ENCODE measurements around the gene DAPK1. TPM values are rescaled to one million over a fixed set of nuclear protein-coding genes. Genes with fewer than 3 reads are reported as not detected.

The DAPK1 gene
- total RNA-seq, 4 donors from 2014 or later, result 8.8 to 18.3 (median 9.9) TPM

DNA sequence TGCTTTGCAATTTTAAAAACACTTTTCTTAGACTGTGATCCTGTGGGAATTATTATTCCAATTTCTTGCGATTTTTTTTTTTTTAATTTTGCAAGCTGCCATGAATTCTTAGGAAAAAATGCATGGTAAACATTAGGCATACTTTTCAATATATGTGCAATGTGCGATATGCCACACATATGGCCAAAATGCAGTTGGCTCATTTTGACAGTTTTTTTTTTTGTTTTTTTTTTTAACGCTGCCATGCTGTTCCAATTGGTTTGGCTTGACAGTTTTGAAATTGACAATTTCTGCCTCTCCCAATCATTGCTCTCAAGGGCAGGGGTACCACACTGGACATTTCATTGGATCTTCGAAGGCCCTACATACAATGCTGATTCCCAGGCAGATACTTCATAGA lies 36.4 kb downstream of the DAPK1 start:
- no peak overlapping the region for H3K4me3 ChIP-seq (ENCODE audit: low read depth, poor library complexity, severe bottlenecking)
- TF ChIP-seq, protein P1, sequence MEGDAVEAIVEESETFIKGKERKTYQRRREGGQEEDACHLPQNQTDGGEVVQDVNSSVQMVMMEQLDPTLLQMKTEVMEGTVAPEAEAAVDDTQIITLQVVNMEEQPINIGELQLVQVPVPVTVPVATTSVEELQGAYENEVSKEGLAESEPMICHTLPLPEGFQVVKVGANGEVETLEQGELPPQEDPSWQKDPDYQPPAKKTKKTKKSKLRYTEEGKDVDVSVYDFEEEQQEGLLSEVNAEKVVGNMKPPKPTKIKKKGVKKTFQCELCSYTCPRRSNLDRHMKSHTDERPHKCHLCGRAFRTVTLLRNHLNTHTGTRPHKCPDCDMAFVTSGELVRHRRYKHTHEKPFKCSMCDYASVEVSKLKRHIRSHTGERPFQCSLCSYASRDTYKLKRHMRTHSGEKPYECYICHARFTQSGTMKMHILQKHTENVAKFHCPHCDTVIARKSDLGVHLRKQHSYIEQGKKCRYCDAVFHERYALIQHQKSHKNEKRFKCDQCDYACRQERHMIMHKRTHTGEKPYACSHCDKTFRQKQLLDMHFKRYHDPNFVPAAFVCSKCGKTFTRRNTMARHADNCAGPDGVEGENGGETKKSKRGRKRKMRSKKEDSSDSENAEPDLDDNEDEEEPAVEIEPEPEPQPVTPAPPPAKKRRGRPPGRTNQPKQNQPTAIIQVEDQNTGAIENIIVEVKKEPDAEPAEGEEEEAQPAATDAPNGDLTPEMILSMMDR (IDR thresholded peaks at IDR 0.05), result no peak
- no peak for TF ChIP-seq POLR2A (IDR thresholded peaks at IDR 0.05)
- intact Hi-C loops (cut with DNase I; ENCODE audit: low total_unique reads), result no loop called here
- no peak for DNase-seq (ENCODE audit: low spot score in 2 of 2)
- 93 to 94% methylated on average over 4 of the region's 4 CpGs for WGBS, 2 donors

DNA sequence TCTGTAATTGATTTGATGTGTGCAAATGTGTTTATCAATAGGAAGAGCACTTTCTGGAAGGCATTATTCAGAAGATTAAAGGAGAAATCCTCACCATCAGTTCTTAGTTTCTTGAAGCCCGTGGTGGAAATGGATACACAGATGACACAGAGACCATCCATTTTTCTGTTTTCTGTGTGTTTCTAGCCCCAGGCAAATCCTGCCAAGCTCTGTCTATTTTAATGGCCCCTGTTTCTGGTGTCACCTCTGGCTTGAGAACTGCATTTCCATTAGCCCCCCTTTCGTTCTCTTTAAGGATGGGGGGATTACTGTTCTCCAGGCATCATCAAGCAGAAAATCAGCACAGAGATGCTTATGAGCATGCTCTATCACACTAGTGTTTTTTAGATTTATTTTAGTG lies 37.3 kb downstream of the DAPK1 start:
- H3K4me3 ChIP-seq (ENCODE audit: low read depth, poor library complexity, severe bottlenecking), result no peak overlapping the region
- no peak for DNase-seq (ENCODE audit: low spot score in 2 of 2)
- WGBS, 2 donors, result 90 to 91% methylated on average over 2 of the region's 2 CpGs
- intact Hi-C loops (cut with DNase I; ENCODE audit: low total_unique reads), result no loop called here
- TF ChIP-seq, protein P1 (IDR thresholded peaks at IDR 0.05), result no peak
- no peak for TF ChIP-seq POLR2A (IDR thresholded peaks at IDR 0.05)

DNA sequence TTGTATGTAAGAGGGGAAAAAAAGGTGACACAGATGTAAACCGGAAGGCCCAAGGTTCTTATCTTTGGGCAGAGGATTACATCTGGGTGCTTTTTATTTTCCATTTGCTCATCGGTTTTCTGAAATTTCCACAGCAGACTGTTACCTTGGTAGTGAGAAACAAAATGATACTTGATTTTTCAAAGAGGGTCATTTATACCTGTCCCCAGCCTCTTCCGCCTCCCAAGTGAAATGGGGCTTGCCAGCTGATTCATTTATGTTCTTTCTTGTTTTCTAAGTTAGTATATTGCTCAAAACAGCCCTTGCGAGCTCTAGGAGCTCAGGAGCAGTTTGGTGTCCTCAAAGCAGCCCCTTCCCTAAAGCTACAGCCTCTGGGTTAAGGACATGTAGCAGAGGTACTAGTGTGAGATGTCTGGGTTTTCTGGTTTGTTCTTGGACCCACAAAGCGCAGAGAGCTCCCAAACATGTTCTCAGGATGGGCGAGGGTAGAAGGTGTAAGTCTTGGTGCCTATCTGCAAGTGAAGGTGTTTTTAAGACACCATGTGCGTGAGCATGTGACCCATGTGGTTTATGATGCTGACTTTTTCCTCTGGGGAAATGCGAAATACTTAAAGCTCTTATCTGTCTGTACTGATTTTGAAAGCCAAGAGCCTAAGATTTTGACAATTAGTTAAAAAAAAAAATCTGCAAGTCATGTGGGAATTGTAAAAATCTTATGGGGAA lies 38.3 kb downstream of the DAPK1 start:
- WGBS, 2 donors, result 84 to 89% methylated on average over 8 of the region's 8 CpGs
- intact Hi-C loops (cut with DNase I; ENCODE audit: low total_unique reads), result no loop called here
- TF ChIP-seq, protein P1 (IDR thresholded peaks at IDR 0.05), result no peak
- TF ChIP-seq POLR2A (IDR thresholded peaks at IDR 0.05), result no peak

DNA sequence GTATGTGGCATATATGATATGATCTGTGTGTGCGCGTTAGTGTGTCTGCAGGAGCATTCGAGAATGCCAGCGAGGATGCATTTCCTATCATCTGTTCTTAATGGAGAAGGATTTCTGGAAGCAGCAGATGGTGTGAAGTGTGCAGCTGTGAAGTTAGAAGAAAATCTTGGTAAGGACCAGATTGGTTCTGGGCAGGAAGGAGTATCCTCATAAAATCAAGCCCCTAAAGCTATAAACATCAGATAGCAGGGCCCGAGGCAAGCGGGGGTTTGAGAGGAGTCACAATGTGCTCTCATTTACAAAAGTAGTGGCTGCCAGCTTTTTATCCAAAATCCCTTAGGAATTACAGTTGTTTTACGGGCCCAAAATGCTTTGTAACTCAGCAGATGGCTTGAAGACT lies 40.0 kb downstream of the DAPK1 start:
- WGBS, 2 donors, result 70 to 73% methylated on average over 7 of the region's 7 CpGs
- TF ChIP-seq, protein P1 (IDR thresholded peaks at IDR 0.05), result no peak
- no peak for TF ChIP-seq POLR2A (IDR thresholded peaks at IDR 0.05)
- no peak overlapping the region for H3K4me3 ChIP-seq (ENCODE audit: low read depth, poor library complexity, severe bottlenecking)
- DNase-seq (ENCODE audit: low spot score in 2 of 2), result no peak
- intact Hi-C loops (cut with DNase I; ENCODE audit: low total_unique reads), result no loop called here

More for the DNA sequence above, 38.3 kb downstream of the DAPK1 start:
- DNase-seq (ENCODE audit: low spot score in 2 of 2), result no peak
- no peak overlapping the region for H3K4me3 ChIP-seq (ENCODE audit: low read depth, poor library complexity, severe bottlenecking)

DNA sequence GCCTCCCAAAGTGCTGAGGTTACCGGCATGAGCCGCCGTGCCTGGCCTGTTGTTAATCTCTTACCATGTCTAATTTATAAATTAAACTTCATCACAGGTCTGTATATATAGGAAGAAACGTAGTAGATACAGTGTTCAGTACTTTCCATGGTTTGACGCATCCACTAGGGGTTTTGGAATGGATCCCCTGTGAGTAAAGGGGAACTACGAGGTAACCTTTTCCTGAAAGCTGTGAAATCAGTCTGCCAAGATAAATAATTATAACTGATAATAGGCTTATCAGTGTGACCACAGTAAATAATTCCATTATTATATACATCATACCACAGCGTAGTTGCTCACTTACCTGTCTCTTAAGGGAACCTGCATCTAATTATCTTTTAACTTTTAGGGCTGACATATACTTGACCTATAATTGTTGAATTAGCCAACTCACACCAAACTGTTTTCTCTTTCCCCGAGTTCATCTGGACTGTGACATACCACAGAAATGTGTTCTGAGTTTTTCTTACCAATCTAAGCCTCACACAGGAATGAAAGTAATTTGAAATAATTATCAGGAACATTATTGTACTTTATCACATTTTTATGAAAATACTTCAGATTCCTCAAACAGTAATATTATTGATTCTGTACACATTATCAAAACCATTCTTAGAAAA lies 42.9 kb downstream of the DAPK1 start:
- WGBS, 2 donors, result 83 to 91% methylated on average over 8 of the region's 8 CpGs
- no peak for DNase-seq (ENCODE audit: low spot score in 2 of 2)
- no peak for TF ChIP-seq POLR2A (IDR thresholded peaks at IDR 0.05)
- TF ChIP-seq, protein P1 (IDR thresholded peaks at IDR 0.05), result no peak
- intact Hi-C loops (cut with DNase I; ENCODE audit: low total_unique reads), result no loop called here
- H3K4me3 ChIP-seq (ENCODE audit: low read depth, poor library complexity, severe bottlenecking), result no peak overlapping the region
